GM12878 (cell line): Measurements from ENCODE around the gene CTAG1B.
"Not testable (repeated sequence)": the region's sequence is repeated elsewhere in the genome, so short reads cannot be mapped to it uniquely, and the experiment has no call there.

Source experiments
- ASH2L ChIP-seq: fragments of 300-600, 200-600 bp; sonication (generic); IDR thresholded peaks from 2 replicates; pipeline ENCODE4 v1.6.1; 2017; ENCODE audit warnings: low read depth, mild to moderate bottlenecking, borderline replicate concordance
- SIN3A ChIP-seq: IDR thresholded peaks from 2 replicates; pipeline ENCODE4 v1.6.1; 2012; ENCODE audit warnings: low read depth, low read length, improper control_type of control experiment
- ZBTB33 ChIP-seq: fragments of 450-650 bp; IDR thresholded peaks from 2 replicates; pipeline ENCODE4 v1.6.1; 2017; ENCODE audit warnings: mild to moderate bottlenecking

- TF ChIP-seq SIN3A, ZBTB33, ASH2L: not testable (repeated sequence)
These were observed 14.6 kb upstream of the CTAG1B start for GRCh38 chrX:154633661-154634060.
